ENCODE results near the gene PAX2.
A peak's percentile ranks its signal among the peaks of the same experiment; 100 is the strongest.

PAX2 gene

GRCh38 chr10:100811261-100811660 is 65.9 kb downstream of the PAX2 start:
- DNase-seq (ENCODE audit: insufficient read length, low spot score) (no peak), FAIRE-seq (no peak)

GRCh38 chr10:100811752-100812750 is 66.7 kb downstream of the PAX2 start:
- DNase-seq (ENCODE audit: insufficient read length, low spot score) (no peak), FAIRE-seq (no peak)

- FAIRE-seq: no peak
- DNase-seq (ENCODE audit: insufficient read length, low spot score): no peak
These were observed 67.6 kb downstream of the PAX2 start for GRCh38 chr10:100812978-100813377.

DNA sequence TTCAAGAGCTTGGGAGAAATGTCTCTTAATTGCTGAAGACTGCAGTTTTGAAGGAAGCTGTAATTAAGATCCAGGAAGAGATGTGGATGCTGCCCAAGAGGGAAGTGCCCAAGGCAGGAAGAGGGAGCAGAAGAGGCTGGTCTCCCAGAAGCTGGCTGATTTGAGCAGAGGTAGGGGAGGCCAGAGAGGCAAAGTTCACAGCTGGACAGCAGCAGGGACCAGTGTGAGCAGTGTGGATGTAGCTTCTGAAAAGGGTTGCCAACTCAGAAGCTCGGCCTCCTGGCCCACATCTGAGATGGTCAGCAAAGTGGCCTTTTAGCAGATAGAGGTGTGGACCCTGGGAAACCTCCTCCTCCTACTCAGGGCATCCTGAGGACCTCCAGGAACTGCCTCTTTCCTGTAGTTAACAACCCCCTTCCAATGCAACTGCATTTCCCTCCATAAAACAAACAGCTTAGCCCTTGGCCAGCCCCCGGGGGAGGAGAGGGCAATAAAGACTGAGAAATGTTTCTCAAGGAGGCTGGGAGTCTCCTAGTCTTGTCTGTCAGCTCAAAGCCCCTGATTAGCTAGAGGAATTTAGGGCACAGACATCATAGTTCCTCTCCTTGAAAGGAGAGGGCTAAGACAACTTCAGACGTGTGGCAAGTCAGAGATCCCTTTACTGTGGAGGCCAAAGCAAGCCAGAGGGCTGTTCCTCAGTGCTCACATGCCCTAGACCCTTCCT is 69.5 kb downstream of the PAX2 start:
- no peak for FAIRE-seq
- DNase-seq (ENCODE audit: insufficient read length, low spot score): no peak

GRCh38 chr10:100816671-100817070 is 71.3 kb downstream of the PAX2 start:
- FAIRE-seq (no peak), DNase-seq (ENCODE audit: insufficient read length, low spot score) (no peak)

DNA sequence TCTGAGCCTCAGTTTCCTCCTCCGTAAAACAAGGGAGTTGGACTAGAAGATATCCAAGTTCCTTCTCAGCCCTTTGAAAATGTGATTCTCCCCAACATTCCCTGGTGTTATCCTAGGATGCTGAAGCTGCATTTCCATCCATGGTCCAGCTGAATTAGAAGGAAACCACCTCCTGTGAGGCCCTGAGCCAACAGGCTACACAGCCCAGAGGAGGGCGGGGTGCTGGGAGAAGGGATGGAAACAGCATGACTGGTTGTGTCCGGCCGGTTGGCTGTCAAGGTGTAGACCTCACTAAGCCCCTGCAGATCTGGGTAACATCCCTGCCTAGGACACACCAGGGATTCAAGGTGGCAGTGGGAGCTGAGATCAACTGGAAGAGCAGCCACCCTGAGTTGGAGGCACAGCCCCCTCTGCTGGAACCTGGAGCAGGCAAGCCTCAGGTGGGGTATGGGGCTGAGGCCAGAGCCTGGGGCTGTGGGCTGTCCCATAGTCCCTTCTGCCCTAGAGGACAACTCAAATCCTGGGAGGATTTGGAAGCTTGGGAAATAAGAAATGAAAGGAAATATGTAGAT is 72.0 kb downstream of the PAX2 start:
- no peak for DNase-seq (ENCODE audit: insufficient read length, low spot score)
- no peak for FAIRE-seq

GRCh38 chr10:100819424-100819823 is 74.0 kb downstream of the PAX2 start:
- DNase-seq (ENCODE audit: insufficient read length, low spot score): no peak
- no peak for FAIRE-seq

DNA sequence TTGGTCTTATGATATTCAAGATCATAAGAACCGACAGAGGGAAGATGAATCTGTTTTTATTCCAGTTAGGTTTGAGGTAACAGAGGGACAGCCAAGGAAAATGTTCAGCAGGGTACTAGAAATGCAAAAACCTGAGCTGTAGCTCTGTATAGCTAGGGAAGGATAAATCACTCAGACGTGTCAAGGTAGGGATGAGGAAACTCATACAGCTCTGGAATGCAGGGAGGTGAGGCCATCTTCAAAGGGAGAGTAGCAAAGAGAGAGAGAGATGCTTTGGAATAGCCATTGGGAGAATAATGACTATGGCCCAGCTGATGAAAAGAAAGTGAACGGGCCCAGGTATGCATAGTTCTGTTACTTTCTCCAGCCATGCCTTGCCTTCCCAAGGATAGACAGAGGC is 77.8 kb downstream of the PAX2 start:
- DNase-seq (ENCODE audit: insufficient read length, low spot score) (no peak), FAIRE-seq (no peak)

GRCh38 chr10:100824886-100825285 is 79.5 kb downstream of the PAX2 start:
- DNase-seq (ENCODE audit: insufficient read length, low spot score) (no peak), FAIRE-seq (no peak)

- FAIRE-seq: no peak
These were observed 80.0 kb downstream of the PAX2 start for GRCh38 chr10:100825325-100825875.

GRCh38 chr10:100826031-100826651 is 80.8 kb downstream of the PAX2 start:
- FAIRE-seq (no peak), DNase-seq (ENCODE audit: insufficient read length, low spot score) (no peak)

More at GRCh38 chr10:100825325-100825875, 80.0 kb downstream of the PAX2 start:
- no peak for DNase-seq (ENCODE audit: insufficient read length, low spot score)

GRCh38 chr10:100826661-100826982 is 81.2 kb downstream of the PAX2 start:
- DNase-seq (ENCODE audit: insufficient read length, low spot score) (no peak), FAIRE-seq (no peak)

- FAIRE-seq (no peak), DNase-seq (ENCODE audit: insufficient read length, low spot score) (peak; percentile 37)
These were observed 81.8 kb downstream of the PAX2 start for GRCh38 chr10:100826983-100827818.

GRCh38 chr10:100827819-100828737 is 82.7 kb downstream of the PAX2 start:
- DNase-seq (ENCODE audit: insufficient read length, low spot score) (peak; percentile 60), FAIRE-seq (no peak)

DNA sequence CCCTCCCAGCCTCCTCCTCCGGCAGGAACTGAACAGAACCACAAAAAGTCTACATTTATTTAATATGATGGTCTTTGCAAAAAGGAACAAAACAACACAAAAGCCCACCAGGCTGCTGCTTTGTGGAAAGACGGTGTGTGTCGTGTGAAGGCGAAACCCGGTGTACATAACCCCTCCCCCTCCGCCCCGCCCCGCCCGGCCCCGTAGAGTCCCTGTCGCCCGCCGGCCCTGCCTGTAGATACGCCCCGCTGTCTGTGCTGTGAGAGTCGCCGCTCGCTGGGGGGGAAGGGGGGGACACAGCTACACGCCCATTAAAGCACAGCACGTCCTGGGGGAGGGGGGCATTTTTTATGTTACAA is 83.3 kb downstream of the PAX2 start:
- DNase-seq (ENCODE audit: insufficient read length, low spot score) (no peak), FAIRE-seq (no peak)

- FAIRE-seq (no peak), DNase-seq (ENCODE audit: insufficient read length, low spot score) (no peak)
These were observed 83.9 kb downstream of the PAX2 start for GRCh38 chr10:100829097-100829870.

DNA sequence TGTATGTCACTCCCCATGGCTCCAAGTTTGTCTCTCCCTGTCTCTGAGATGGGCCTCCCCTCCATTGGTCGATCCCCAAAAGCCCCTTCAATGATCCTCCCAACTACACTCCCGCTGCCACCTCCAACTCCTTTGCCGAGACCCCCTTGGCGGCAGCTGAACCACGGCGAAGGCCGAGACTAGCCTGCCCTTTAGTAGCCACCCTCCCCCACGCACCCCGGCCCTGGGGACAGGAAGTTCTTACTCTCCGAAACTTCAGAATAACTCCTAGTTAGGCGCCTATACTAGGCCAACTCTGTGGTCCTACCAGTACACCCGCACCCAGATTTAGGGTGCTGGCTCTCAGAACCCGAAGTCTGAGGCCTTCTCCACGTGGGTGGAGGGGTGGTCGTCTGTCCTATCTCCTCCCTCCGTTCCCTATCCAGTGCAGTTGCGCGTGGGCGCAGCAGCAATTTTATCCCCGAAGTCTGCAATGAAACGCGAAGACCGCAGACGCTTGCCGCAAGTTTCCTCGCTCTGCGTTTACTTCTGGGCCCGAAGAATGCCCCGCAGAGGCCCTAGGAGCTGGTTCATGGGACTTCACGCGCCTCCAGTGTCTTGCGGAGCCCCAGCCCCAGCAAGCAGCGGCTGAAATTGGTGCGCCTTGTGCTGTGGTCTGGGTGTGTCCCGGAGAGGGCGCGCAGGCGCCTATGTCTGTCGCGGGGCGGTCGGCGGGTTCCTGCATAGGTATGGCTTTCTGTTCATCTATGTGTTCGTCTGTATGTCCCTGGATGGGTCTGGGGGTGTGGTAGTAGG is 84.7 kb downstream of the PAX2 start:
- FAIRE-seq (no peak), DNase-seq (ENCODE audit: insufficient read length, low spot score) (no peak)

All from HTR-8/SVneo (cell line).